HepG2 (cell line): Measurements from ENCODE around the gene CENPP. TPM values are rescaled to one million over a fixed set of nuclear protein-coding genes. Genes with fewer than 3 reads are reported as not detected.

Source experiments
- ARID4A ChIP-seq: sonication (generic); formaldehyde crosslinking; IDR thresholded peaks from 2 replicates; pipeline ENCODE4 v1.5.0; 2020; ENCODE audit warnings: mild to moderate bottlenecking, missing genetic modification reagents, borderline replicate concordance
- BRCA1 ChIP-seq: sonication (generic); formaldehyde crosslinking; IDR thresholded peaks from 2 replicates; pipeline ENCODE4 v1.4.0; 2020; ENCODE audit warnings: missing genetic modification reagents
- CEBPB ChIP-seq: IDR thresholded peaks from 2 replicates; pipeline ENCODE4 v1.6.1; 2011; ENCODE audit warnings: low read depth, low read length, improper control_type of control experiment, borderline replicate concordance
- HIC2 ChIP-seq: sonication (generic); formaldehyde crosslinking; IDR thresholded peaks from 2 replicates; pipeline ENCODE4 v1.9.0; 2022; ENCODE audit warnings: low read depth, missing genetic modification reagents
- MXD4 ChIP-seq: IDR thresholded peaks from 2 replicates; pipeline ENCODE4 v1.6.1; 2016; ENCODE audit warnings: mild to moderate bottlenecking, missing biosample characterization, missing genetic modification reagents
- ZBTB44 ChIP-seq: sonication (generic); formaldehyde crosslinking; IDR thresholded peaks from 2 replicates; pipeline ENCODE4 v1.4.0; 2020; ENCODE audit warnings: missing genetic modification reagents
- ZKSCAN5 ChIP-seq: sonication (generic); formaldehyde crosslinking; IDR thresholded peaks from 2 replicates; pipeline ENCODE4 v1.5.1; 2020; ENCODE audit warnings: mild to moderate bottlenecking, missing genetic modification reagents
- ZNF326 ChIP-seq: sonication (generic); formaldehyde crosslinking; IDR thresholded peaks from 2 replicates; pipeline ENCODE4 v1.4.0; 2020; ENCODE audit warnings: missing genetic modification reagents, borderline replicate concordance
- ZNF460 ChIP-seq: sonication (generic); formaldehyde crosslinking; IDR thresholded peaks from 2 replicates; pipeline ENCODE4 v1.5.1; 2020; ENCODE audit warnings: missing genetic modification reagents, mild to moderate bottlenecking, borderline replicate concordance
- ZNF468 ChIP-seq: sonication (generic); formaldehyde crosslinking; IDR thresholded peaks from 2 replicates; pipeline ENCODE4 v1.8.0; 2022; ENCODE audit warnings: mild to moderate bottlenecking, moderate library complexity, missing genetic modification reagents
- ZNF512B ChIP-seq: sonication (generic); formaldehyde crosslinking; IDR thresholded peaks from 2 replicates; pipeline ENCODE4 v1.5.1; 2020; ENCODE audit warnings: missing genetic modification reagents, mild to moderate bottlenecking, borderline replicate concordance
- ZNF552 ChIP-seq: sonication (generic); formaldehyde crosslinking; IDR thresholded peaks from 2 replicates; pipeline ENCODE4 v1.9.0; 2022; ENCODE audit warnings: missing genetic modification reagents, mild to moderate bottlenecking, borderline replicate concordance
- polyA plus RNA-seq, 8 experiments: library from polyadenylated mRNA; depleted of rRNA in 3 of 8; stranded (reverse) in 7 of 8; unstranded in 1 of 8; fragments of >200 nt; fragmentation: Illumina TruSeq in 4 of 8; extraction: Trizol in 4 of 8; gene quantifications; 2 replicates each; pipeline versions ENCODE4 v1.2.1 to v1.2.3, GENCODE V29; 2011 to 2016; ENCODE audit warnings: low read depth in 4 of 8, missing spikeins in 1 of 8, mixed read lengths in 1 of 8; ENCODE audit not compliant: insufficient read depth in 1 of 8
- total RNA-seq, 5 experiments: library from RNA; depleted of rRNA; stranded (reverse); fragments of >200 nt; fragmentation: Illumina TruSeq; extraction: Trizol; gene quantifications; 2 replicates each; pipeline ENCODE4 v1.2.3, GENCODE V29; 2016; ENCODE audit warnings: low read depth in 1 of 5

Gene CENPP
- total and polyA plus RNA-seq, 2 of the 13 experiments (the other 11 are each of a cell fraction or from before 2014, with no cell fraction given), result 2.0 to 11.4 TPM

GRCh38 chr9:92292338-92293074 is 33.2 kb upstream of the CENPP start (continued):
- TF ChIP-seq ZNF512B (CRISPR knock-in tag), result no peak
- no peak for TF ChIP-seq ZKSCAN5 (CRISPR knock-in tag)
- no peak for TF ChIP-seq HIC2 (CRISPR knock-in tag)
- no peak for TF ChIP-seq ZNF326
- TF ChIP-seq ZNF460 (CRISPR knock-in tag), result no peak
- peak; percentile 40; the same call in 1 of the 2 replicates for TF ChIP-seq CEBPB
- TF ChIP-seq ARID4A (CRISPR knock-in tag), result peak; percentile 25; the same call in 1 of the 2 replicates
- no peak for TF ChIP-seq ZBTB44 (CRISPR knock-in tag)
- no peak for TF ChIP-seq BRCA1 (CRISPR knock-in tag)
- TF ChIP-seq ZNF552 (CRISPR knock-in tag), result no peak
- 0 out of 2 replicates have a peak, but pooled peaks have one; percentile 35 for TF ChIP-seq MXD4
- no peak for TF ChIP-seq ZNF468
